Activated CD8-positive, alpha-beta memory T cell treated with anti-CD3 and anti-CD28 coated beads for 36 hours (primary cell): ENCODE measurements around the gene RERE. TPM values are rescaled to one million over a fixed set of nuclear protein-coding genes. Genes with fewer than 3 reads are reported as not detected.

Source experiments
- CTCF ChIA-PET: fragments of 350-600 bp; sonication (Branson Sonifier 250); formaldehyde crosslinking; loops from one replicate; lab custom pipeline; 2021; ENCODE audit warnings: antibody characterized with exemption; lab: Charles Lee
- POLR2A ChIA-PET: fragments of 350-600 bp; sonication (Branson Sonifier 250); formaldehyde crosslinking; loops from one replicate; lab custom pipeline; 2021; ENCODE audit warnings: antibody characterized with exemption; lab: Charles Lee
- total RNA-seq, 2 experiments: library from RNA; stranded (reverse); gene quantifications; one replicate each; pipeline ENCODE4 v1.2.3, GENCODE V29; 2021

The RERE gene
- total RNA-seq, 2 experiments from 2014 or later: 32.9 to 33.6 TPM

GRCh38 chr1:8816831-8817411 is 519 bp downstream of the RERE start:
- POLR2A ChIA-PET: interaction anchor here (0.6 to 1.6 kb wide), 4 partner anchors 41 to 534 kb away, joined by 3 to 4 read pairs (median 3); no protein-coding TSS in a partner anchor
- CTCF ChIA-PET: interaction anchor here (0.7 to 1.5 kb wide), 3 partner anchors 32 to 482 kb away, joined by 3 to 4 read pairs (median 4); no protein-coding TSS in a partner anchor

- POLR2A ChIA-PET: interaction anchor here (1.6 kb wide), 1 partner anchor 42 kb away, joined by 3 read pairs; no protein-coding TSS in a partner anchor
- CTCF ChIA-PET: no interaction called here
These were observed 1.2 kb downstream of the RERE start for GRCh38 chr1:8816264-8816663.

GRCh38 chr1:8815582-8816151 is 1.8 kb downstream of the RERE start:
- ChIA-PET POLR2A (no interaction called here), CTCF (interaction anchor here (0.6 to 1.1 kb wide), 2 partner anchors 59 to 189 kb away, joined by 3 read pairs; no protein-coding TSS in a partner anchor)

GRCh38 chr1:8814865-8815264 is 2.6 kb downstream of the RERE start:
- ChIA-PET POLR2A (no interaction called here), CTCF (interaction anchor here (0.6 to 1.1 kb wide), 3 partner anchors 34 to 190 kb away, joined by 3 read pairs; no protein-coding TSS in a partner anchor)

- POLR2A ChIA-PET: interaction anchor here (0.6 to 1.0 kb wide), 2 partner anchors 12 to 61 kb away, joined by 3 to 4 read pairs; no protein-coding TSS in a partner anchor
- CTCF ChIA-PET: interaction anchor here (0.9 to 1.2 kb wide), 2 partner anchors 12 to 35 kb away, joined by 3 read pairs; no protein-coding TSS in a partner anchor
These were observed 3.4 kb downstream of the RERE start for GRCh38 chr1:8813991-8814390.

- ChIA-PET CTCF (interaction anchor here (0.9 to 1.6 kb wide), 3 partner anchors 8 to 35 kb away, joined by 3 to 4 read pairs (median 3); no protein-coding TSS in a partner anchor), POLR2A (interaction anchor here (0.6 to 1.0 kb wide), 2 partner anchors 13 to 61 kb away, joined by 3 to 4 read pairs; no protein-coding TSS in a partner anchor)
These were observed 4.2 kb downstream of the RERE start for GRCh38 chr1:8813016-8813763.

GRCh38 chr1:8812081-8812480 is 5.4 kb downstream of the RERE start:
- POLR2A ChIA-PET: interaction anchor here (0.6 kb wide), 1 partner anchor 291 kb away, joined by 5 read pairs; no protein-coding TSS in a partner anchor
- CTCF ChIA-PET: interaction anchor here (1.6 kb wide), 1 partner anchor 9 kb away, joined by 4 read pairs; no protein-coding TSS in a partner anchor

- ChIA-PET CTCF (no interaction called here), POLR2A (no interaction called here)
These were observed 6.5 kb downstream of the RERE start for GRCh38 chr1:8810987-8811386.

GRCh38 chr1:8809342-8809736 is 8.1 kb downstream of the RERE start:
- ChIA-PET POLR2A (no interaction called here), CTCF (no interaction called here)

GRCh38 chr1:8807004-8807403 is 10.4 kb downstream of the RERE start:
- CTCF ChIA-PET: interaction anchor here (1.4 kb wide), 1 partner anchor 81 kb away, joined by 3 read pairs; no protein-coding TSS in a partner anchor

GRCh38 chr1:8800416-8800815 is 17.0 kb downstream of the RERE start:
- ChIA-PET CTCF (no interaction called here), POLR2A (no interaction called here)

More at GRCh38 chr1:8807004-8807403, 10.4 kb downstream of the RERE start:
- POLR2A ChIA-PET: no interaction called here

- CTCF ChIA-PET: no interaction called here
- POLR2A ChIA-PET: no interaction called here
These were observed 20.2 kb downstream of the RERE start for GRCh38 chr1:8797216-8797615.

GRCh38 chr1:8796812-8797211 is 20.6 kb downstream of the RERE start:
- CTCF ChIA-PET: no interaction called here

GRCh38 chr1:8794605-8795004 is 22.8 kb downstream of the RERE start:
- POLR2A ChIA-PET: no interaction called here
- CTCF ChIA-PET: interaction anchor here (0.5 kb wide), 1 partner anchor 10 kb away, joined by 3 read pairs; no protein-coding TSS in a partner anchor

More at GRCh38 chr1:8796812-8797211, 20.6 kb downstream of the RERE start:
- POLR2A ChIA-PET: no interaction called here

- ChIA-PET CTCF (no interaction called here), POLR2A (no interaction called here)
These were observed 25.6 kb downstream of the RERE start for GRCh38 chr1:8791819-8792218.

GRCh38 chr1:8790987-8791386 is 26.5 kb downstream of the RERE start:
- POLR2A ChIA-PET: no interaction called here
- CTCF ChIA-PET: no interaction called here

- ChIA-PET CTCF (no interaction called here), POLR2A (no interaction called here)
These were observed 27.0 kb downstream of the RERE start for GRCh38 chr1:8790478-8790877.

- ChIA-PET CTCF (no interaction called here), POLR2A (no interaction called here)
These were observed 27.9 kb downstream of the RERE start for GRCh38 chr1:8789314-8790214.
